Memory B cell (primary cell): ENCODE results near the gene CSGALNACT2.

ENCODE experiments used
- ATAC-seq: fragments of 150-1000 bp; cut with Tn5 transposase; 2 replicates; pipeline ENCODE4 v1.10.0; 2021; ENCODE audit warnings: low read depth, mild to moderate bottlenecking, moderate library complexity
- DNase-seq, 2 donors: peaks; one replicate each; pipeline ENCODE4 v3.0.0; 2022; ENCODE audit warnings: low spot score in 2 of 2
- H3K27ac Mint-ChIP-seq: one replicate; pipeline ENCODE4 v1.8.0; 2022; ENCODE audit warnings: mild to moderate bottlenecking, moderate library complexity, mixed read lengths
- H3K27me3 Mint-ChIP-seq: one replicate; pipeline ENCODE4 v1.8.0; 2022; ENCODE audit warnings: mixed read lengths
- H3K36me3 Mint-ChIP-seq: one replicate; pipeline ENCODE4 v1.8.0; 2022; ENCODE audit warnings: mild to moderate bottlenecking, mixed read lengths
- H3K4me1 Mint-ChIP-seq: one replicate; pipeline ENCODE4 v1.8.0; 2022; ENCODE audit warnings: mixed read lengths
- H3K4me3 Mint-ChIP-seq: one replicate; pipeline ENCODE4 v1.8.0; 2022; ENCODE audit warnings: mild to moderate bottlenecking, moderate library complexity, mixed read lengths
- H3K9me3 Mint-ChIP-seq: one replicate; pipeline ENCODE4 v1.8.0; 2022; ENCODE audit warnings: mixed read lengths

Gene CSGALNACT2

DNA sequence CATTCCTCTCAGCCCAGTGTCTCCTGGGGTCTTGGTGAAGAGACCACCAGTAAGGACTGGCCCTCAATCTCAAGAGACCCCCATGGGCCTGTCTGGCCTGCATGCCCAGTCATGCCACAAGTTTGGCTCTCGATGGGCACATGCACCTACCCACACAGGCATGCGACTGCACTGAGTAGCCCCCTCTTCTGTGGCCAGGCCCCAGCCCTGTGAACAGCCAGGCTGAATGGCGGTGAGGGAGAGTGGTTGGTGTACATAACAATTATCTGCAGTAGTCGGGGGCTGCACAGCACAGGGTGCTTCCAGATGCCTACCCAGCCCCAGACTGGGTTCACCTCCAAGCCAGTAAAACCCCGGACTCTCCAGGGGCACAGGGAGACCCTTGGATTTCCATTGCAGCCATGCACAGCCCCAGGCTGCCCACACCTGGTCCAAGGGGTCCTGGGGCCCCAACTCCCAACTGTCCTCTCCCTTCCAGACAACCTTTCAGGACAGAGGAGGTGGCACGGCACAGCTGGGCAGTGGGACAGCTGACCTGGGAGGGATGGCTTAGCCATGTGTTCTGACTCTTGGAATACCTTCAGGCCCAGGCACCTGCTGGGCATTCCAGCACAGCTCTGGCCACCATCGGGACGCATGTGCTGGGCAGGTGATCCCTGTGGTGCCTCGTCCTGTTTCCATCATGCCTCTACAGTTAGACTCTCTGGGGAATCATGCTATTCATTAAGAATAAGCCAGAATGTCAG is 21.0 kb upstream of the CSGALNACT2 start:
- no peaks in the 10 kb centered on the region for H3K9me3 Mint-ChIP-seq
- H3K27ac Mint-ChIP-seq: peak overlapping the region; percentile 39
- H3K27me3 Mint-ChIP-seq: no peaks in the 10 kb centered on the region
- DNase-seq (no peak), ATAC-seq (no peak)
- H3K36me3 Mint-ChIP-seq: no peaks in the 10 kb centered on the region
- no peak overlapping the region for H3K4me3 Mint-ChIP-seq
- peaks cover 22% of the 10 kb centered on the region for H3K4me1 Mint-ChIP-seq

DNA sequence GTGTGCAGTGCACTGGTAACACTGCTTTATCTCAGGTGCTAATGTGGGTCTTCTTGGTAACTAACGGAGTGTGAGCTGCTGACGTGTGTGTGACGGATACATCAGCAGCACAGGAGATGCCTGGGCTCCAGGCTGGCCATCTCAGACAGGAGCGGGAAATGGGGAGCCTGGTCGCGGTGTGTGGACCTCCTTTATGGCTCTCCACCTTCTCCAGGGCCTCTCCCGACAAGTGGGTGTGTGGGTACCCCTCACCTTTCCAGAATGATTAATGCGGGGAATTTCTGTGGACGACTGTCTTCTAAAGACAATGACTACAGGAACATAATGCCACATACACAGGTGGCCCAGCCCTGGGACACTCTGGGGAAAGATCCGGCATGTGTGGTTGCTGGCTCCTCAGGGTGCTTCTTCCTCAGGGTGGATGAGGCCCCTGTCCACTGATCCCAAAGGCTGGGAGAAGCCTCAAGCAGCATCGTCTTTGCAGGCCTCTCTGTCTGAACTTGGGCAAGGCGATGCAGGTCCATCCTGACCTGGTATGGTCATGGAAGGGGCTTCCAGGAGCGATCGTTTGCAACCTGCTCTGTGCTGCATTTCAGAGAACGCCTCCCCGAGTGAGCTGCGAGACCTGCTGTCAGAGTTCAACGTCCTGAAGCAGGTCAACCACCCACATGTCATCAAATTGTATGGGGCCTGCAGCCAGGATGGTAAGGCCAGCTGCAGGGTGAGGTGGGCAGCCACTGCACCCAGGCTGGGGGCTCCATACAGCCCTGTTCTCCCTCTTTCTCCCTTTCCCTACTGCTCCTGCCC is 20.3 kb upstream of the CSGALNACT2 start:
- Mint-ChIP-seq H3K4me1 (peaks cover 22% of the 10 kb centered on the region), H3K9me3 (no peaks in the 10 kb centered on the region), H3K4me3 (no peak overlapping the region), H3K36me3 (no peaks in the 10 kb centered on the region), H3K27ac (peak overlapping the region; percentile 39), H3K27me3 (no peaks in the 10 kb centered on the region)
- no peak for ATAC-seq
- DNase-seq: no peak

DNA sequence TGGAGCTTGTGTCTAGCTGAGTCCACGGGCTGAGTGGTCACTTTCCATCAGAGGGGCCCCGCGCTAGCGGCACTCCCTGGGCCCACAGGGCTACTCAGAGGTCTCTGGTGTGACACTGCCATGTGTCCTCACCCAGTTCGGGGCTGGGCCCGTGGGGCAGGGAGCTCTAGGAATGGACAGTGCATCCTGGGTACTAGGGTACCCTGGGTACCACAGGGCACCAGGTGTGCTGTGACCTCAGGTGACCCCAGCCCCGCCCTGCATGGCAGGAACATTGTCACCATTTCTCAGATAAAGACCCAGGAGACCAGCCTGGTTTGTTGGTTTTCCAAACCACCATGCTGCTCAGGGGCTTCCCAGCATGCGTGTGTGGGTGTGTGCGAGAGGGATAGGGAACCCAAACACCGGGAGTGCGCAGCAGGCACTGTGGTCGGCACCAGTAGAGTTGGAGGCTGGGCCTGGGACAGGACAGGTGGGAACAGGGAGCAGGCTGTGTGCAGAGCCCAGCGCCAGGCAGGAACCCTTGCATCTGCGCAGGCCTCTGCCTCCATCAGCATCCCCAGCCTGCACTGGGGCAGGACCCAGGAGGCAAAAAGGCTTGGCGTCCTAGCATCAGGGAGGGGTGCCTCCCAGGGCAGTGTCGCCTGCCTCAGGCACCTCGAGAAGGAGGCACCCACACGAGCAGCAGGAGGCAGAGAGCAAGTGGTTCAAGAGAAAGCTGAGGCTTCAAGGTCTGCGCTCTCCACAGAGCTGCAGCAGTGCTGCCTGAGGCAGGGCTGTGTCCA is 19.4 kb upstream of the CSGALNACT2 start:
- H3K9me3 Mint-ChIP-seq: no peaks in the 10 kb centered on the region
- ATAC-seq (no peak), DNase-seq (no peak)
- no peaks in the 10 kb centered on the region for H3K27me3 Mint-ChIP-seq
- no peak overlapping the region for H3K4me3 Mint-ChIP-seq
- H3K4me1 Mint-ChIP-seq: peaks cover 22% of the 10 kb centered on the region
- H3K36me3 Mint-ChIP-seq: no peaks in the 10 kb centered on the region
- H3K27ac Mint-ChIP-seq: peak overlapping the region; percentile 64

DNA sequence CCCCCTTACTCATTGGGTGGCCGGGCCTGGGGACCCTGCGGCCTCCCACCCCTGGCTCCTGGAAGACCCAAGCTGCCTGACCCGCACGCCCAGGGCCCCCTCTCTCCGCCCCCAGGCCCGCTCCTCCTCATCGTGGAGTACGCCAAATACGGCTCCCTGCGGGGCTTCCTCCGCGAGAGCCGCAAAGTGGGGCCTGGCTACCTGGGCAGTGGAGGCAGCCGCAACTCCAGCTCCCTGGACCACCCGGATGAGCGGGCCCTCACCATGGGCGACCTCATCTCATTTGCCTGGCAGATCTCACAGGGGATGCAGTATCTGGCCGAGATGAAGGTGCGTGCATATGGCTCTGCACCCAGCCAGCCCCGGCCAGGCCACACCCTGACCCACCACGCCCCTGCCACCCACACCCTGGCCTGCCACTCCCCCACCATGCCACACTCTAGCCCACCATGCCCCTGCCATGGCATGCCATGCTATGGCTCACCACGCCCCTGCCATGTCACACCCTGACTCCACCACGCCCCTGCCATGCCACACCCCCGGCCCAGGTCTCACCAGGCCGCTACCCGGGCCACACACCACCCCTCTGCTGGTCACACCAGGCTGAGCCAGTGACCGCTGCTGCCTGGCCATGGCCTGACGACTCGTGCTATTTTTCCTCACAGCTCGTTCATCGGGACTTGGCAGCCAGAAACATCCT is 18.7 kb upstream of the CSGALNACT2 start:
- H3K4me1 Mint-ChIP-seq: peaks cover 22% of the 10 kb centered on the region
- H3K27ac Mint-ChIP-seq: peak overlapping the region; percentile 86
- H3K4me3 Mint-ChIP-seq: no peak overlapping the region
- H3K27me3 Mint-ChIP-seq: no peaks in the 10 kb centered on the region
- H3K36me3 Mint-ChIP-seq: no peaks in the 10 kb centered on the region
- no peak for DNase-seq
- no peaks in the 10 kb centered on the region for H3K9me3 Mint-ChIP-seq
- no peak for ATAC-seq

DNA sequence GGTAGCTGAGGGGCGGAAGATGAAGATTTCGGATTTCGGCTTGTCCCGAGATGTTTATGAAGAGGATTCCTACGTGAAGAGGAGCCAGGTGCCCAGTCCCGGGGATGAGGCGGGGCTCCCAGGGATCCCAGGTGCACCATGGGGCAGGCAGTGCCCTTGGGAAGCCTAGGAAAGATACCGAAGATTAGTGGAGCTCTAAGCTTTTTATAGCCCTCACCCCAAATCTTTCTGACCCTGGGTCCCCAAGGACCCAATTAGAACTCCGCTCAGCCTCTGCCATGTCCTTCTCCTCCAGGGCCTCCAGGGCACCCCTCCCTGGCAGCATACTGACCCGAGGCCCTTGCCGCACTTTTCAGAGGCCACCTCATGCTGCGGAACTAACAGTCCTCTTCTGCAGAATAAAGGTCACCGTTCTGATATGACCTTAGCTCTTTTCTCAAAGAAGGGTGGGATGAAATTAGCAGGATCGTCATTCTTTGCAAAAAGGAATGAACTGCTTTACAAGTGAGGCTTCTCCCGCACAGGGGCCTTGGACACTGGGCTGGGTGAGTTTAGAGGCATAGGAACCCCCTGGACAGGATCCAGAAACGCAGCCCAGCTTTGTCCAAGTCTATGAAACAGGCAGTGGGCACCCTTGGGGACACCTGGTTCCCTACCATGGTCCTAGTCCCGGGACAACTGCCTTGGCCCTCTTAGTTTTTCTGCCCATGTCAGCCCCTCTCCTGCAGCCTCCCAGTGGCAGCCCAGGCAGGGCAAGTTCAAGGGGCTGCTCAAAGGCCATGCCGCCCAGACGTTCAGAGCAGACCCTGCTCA is 17.9 kb upstream of the CSGALNACT2 start:
- H3K4me3 Mint-ChIP-seq: no peak overlapping the region
- ATAC-seq: no peak
- no peaks in the 10 kb centered on the region for H3K9me3 Mint-ChIP-seq
- H3K4me1 Mint-ChIP-seq: peaks cover 22% of the 10 kb centered on the region
- DNase-seq: no peak
- peak overlapping the region; percentile 86 for H3K27ac Mint-ChIP-seq
- no peaks in the 10 kb centered on the region for H3K36me3 Mint-ChIP-seq
- no peaks in the 10 kb centered on the region for H3K27me3 Mint-ChIP-seq

DNA sequence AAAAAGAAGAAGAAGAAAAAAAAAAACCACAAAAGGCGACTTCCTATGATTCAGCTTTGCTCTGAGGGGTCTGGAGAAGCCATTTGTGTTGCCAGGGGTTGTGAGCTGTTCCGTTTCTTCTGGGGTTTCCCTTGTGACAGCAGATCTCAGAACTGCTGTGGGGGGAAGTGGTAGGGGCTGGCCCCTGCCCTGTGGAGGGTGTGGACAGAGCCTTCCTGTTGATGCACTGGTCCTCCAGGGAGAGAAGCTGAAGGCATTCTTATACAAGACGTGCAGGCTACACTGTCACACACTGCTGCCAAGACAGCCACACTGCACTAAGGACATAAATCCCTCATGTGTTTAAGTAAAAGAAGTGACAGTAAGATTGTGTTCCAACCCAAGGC is 17.3 kb upstream of the CSGALNACT2 start:
- peak in 1 of 2 donors; percentile 27 for DNase-seq
- Mint-ChIP-seq H3K4me3 (peak overlapping the region; percentile 22), H3K27ac (peak overlapping the region; percentile 86), H3K4me1 (peaks cover 22% of the 10 kb centered on the region), H3K36me3 (no peaks in the 10 kb centered on the region), H3K27me3 (no peaks in the 10 kb centered on the region), H3K9me3 (no peaks in the 10 kb centered on the region)
- ATAC-seq: peak; percentile 95

DNA sequence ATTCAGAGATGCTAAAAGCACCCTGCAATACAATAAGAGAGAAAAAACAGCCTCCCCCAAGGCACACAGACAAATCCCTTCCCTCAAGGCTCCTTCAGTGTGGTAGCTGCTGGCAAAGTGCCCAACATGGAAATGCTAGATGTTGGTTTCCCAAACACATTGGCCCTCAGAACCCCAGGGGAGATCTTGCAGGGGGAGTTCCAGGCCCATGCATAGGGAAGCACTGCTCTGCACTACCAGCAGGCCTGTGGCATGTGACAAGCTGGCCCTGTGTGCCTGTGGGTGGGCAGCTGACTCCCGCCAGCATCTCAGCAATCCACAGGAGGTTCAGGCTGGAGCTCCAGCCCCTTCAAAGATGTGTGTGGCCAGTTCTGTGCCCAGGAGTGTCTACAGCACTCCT is 16.8 kb upstream of the CSGALNACT2 start:
- H3K27ac Mint-ChIP-seq: peak overlapping the region; percentile 86
- DNase-seq: no peak
- no peaks in the 10 kb centered on the region for H3K36me3 Mint-ChIP-seq
- ATAC-seq: peak; percentile 16
- H3K4me3 Mint-ChIP-seq: peak overlapping the region; percentile 22
- no peaks in the 10 kb centered on the region for H3K27me3 Mint-ChIP-seq
- no peaks in the 10 kb centered on the region for H3K9me3 Mint-ChIP-seq
- H3K4me1 Mint-ChIP-seq: peaks cover 26% of the 10 kb centered on the region

DNA sequence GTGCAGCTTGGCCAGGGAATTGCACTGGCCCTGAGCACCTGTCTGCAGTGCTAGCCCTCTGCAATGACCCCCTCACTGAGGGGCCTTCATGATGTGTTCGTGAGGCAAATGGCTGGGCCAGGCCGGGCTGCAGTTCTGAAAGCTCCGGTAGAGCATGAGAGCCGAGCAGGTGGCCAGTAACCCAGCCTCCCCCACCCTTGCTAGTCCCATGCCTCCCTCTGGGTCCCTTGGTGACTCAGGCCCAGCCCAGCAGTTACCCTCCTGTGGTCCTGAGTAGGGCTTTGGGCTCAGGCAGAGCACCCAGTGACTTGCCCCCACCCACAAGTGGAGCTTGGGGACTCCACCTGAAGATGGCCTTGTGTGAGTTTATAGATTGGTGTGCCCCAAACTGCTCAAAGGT is 16.1 kb upstream of the CSGALNACT2 start:
- ATAC-seq (no peak), DNase-seq (no peak)
- no peaks in the 10 kb centered on the region for H3K9me3 Mint-ChIP-seq
- H3K27ac Mint-ChIP-seq: peak overlapping the region; percentile 86
- peaks cover 31% of the 10 kb centered on the region for H3K4me1 Mint-ChIP-seq
- no peaks in the 10 kb centered on the region for H3K27me3 Mint-ChIP-seq
- H3K4me3 Mint-ChIP-seq: no peak overlapping the region
- no peaks in the 10 kb centered on the region for H3K36me3 Mint-ChIP-seq

DNA sequence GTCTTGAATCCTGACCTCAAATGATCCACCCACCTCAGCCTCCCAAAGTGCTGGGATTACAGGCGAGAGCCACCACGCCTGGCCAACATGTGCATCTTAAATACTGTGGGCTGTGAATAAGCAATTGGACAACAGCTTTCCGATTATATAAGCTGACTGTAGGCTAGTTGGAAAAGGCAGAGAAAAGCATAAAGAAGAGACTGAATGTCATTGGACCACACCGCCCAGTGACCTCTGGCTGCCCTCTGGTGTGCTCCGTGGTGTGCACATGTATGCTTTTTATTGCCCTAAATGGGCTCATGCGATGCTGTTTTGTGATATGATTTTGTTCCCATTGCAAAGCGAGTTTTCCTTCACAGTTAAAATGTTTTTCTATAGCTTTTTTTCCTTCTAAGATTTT is 15.4 kb upstream of the CSGALNACT2 start:
- DNase-seq (no peak), ATAC-seq (no peak)
- Mint-ChIP-seq H3K27ac (no peak overlapping the region), H3K9me3 (no peaks in the 10 kb centered on the region), H3K27me3 (no peaks in the 10 kb centered on the region), H3K36me3 (no peaks in the 10 kb centered on the region), H3K4me3 (no peak overlapping the region), H3K4me1 (peaks cover 32% of the 10 kb centered on the region)

DNA sequence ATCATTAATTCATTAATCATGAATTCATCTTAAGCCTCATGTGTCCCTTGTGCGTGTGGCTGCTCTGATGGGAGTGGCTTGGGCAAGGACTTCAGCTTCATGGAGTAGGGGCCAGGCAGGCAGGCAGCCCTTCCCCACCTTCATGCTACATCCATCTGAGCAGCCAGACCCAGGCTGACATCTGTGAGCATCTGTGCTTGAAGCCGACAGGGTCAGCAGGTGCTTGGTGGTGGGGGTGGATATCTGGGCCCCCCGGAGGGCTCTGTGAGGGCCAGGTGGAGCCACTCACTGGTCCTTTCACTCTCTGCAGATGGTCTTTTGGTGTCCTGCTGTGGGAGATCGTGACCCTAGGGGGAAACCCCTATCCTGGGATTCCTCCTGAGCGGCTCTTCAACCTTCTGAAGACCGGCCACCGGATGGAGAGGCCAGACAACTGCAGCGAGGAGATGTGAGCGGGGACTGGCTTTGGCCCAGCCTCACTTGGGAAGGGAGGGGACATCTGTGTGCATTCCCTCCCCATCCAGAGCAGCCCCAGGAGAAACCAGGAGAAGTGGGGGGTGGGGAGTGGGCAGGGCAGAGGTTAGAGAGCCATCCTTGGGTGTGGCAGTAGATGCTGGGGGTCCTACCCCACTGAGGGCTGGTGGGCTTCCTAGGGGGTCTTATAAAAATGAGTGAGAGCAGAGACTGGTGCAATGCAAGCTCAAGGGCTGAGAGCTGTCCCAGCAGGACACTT is 14.7 kb upstream of the CSGALNACT2 start:
- no peak overlapping the region for H3K27ac Mint-ChIP-seq
- DNase-seq (no peak), ATAC-seq (no peak)
- H3K36me3 Mint-ChIP-seq: no peaks in the 10 kb centered on the region
- no peak overlapping the region for H3K4me3 Mint-ChIP-seq
- no peaks in the 10 kb centered on the region for H3K27me3 Mint-ChIP-seq
- peaks cover 32% of the 10 kb centered on the region for H3K4me1 Mint-ChIP-seq
- H3K9me3 Mint-ChIP-seq: no peaks in the 10 kb centered on the region

DNA sequence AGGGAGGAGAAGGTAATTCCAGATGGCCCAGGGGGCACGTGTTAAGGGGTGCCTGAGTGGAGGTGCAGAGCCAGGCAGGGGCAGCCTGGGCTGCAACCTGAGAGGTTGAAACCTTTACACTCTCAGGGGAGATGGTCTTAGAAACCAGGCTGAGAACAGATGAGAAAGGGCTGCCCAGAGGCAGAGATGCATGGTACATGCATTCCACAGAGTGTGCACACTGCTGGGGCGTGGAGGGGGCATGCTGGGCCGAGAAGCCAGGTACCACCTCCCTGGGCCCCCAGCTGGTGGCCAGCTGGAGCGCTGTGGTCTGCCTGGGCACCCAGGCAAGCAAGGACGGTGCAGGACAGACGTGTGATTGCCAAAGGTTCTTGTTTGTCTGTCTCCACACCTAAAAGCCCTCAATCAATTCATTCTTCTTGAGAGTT is 14.1 kb upstream of the CSGALNACT2 start:
- Mint-ChIP-seq H3K4me1 (peaks cover 30% of the 10 kb centered on the region), H3K9me3 (no peaks in the 10 kb centered on the region), H3K27me3 (no peaks in the 10 kb centered on the region), H3K4me3 (no peak overlapping the region), H3K27ac (no peak overlapping the region), H3K36me3 (no peaks in the 10 kb centered on the region)
- ATAC-seq (no peak), DNase-seq (no peak)

DNA sequence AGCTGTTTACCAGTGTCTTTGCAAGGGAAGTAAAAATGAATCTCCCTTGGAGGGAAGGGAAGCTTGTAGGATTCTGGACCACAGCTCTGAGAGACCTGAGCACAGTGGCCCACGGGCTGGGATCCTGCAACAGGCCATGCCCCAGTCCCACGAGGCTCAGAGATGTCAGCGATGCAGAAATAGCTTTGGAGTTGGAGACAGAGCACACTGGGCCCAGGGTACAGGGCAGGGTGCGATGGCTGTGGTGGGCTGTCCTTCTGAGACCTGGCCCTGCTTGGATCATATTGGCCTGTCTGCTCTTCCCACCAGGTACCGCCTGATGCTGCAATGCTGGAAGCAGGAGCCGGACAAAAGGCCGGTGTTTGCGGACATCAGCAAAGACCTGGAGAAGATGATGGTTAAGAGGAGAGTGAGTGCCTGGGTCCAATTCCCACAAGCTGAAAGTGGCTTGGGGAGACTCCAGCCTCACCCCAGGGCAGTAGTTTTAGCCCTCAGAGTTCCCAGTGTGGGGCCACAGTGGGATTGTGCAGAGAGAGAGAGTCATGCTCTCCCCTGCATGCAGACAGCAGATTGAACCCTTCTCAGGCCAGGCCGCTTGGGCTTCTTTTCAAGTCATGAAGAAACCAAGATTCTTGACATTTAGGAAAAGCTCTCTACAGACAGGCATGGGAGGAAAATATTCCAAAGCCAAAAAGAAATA is 13.5 kb upstream of the CSGALNACT2 start:
- Mint-ChIP-seq H3K4me1 (peaks cover 29% of the 10 kb centered on the region), H3K9me3 (no peaks in the 10 kb centered on the region), H3K27me3 (no peaks in the 10 kb centered on the region), H3K36me3 (no peaks in the 10 kb centered on the region), H3K4me3 (no peak overlapping the region), H3K27ac (no peak overlapping the region)
- DNase-seq (no peak), ATAC-seq (no peak)
